ENCODE data around the gene PRR23B. TPM values are rescaled to one million over a fixed set of nuclear protein-coding genes. Genes with fewer than 3 reads are reported as not detected.

PRR23B gene
- total RNA-seq: not detected

DNA sequence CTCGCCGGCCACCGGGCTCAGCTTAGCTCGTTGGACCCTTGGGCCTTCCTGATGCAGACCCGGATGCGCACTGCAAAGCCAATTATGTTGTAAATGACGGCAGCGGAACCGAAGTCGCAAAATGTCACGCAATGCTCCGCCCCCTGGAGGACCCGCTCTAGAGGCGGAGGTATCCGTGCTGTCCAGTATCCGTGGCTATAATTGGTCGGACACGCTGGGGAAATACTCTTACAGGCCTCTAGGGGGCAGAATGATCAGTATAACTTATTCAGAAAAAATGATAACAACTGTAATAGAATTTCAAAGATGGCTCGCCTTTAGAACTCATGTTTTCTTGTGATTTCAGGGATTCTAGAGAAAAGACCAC lies at the start of gene PRR23B:
TSS of gene PRR23B (minus strand) at position 59 of the 367 bp plus-strand sequence. CDS start 265 bp downstream, outside the sequence.
- no peaks in the 10 kb centered on the region for H3K4me1 ChIP-seq
- H3K36me3 ChIP-seq: no peaks in the 10 kb centered on the region
- no peaks in the 10 kb centered on the region for H3K9me3 ChIP-seq
- H3K4me3 ChIP-seq (replicated peaks in 1 of 3): no peak within 1 kb of the TSS
- TF ChIP-seq, protein P1, sequence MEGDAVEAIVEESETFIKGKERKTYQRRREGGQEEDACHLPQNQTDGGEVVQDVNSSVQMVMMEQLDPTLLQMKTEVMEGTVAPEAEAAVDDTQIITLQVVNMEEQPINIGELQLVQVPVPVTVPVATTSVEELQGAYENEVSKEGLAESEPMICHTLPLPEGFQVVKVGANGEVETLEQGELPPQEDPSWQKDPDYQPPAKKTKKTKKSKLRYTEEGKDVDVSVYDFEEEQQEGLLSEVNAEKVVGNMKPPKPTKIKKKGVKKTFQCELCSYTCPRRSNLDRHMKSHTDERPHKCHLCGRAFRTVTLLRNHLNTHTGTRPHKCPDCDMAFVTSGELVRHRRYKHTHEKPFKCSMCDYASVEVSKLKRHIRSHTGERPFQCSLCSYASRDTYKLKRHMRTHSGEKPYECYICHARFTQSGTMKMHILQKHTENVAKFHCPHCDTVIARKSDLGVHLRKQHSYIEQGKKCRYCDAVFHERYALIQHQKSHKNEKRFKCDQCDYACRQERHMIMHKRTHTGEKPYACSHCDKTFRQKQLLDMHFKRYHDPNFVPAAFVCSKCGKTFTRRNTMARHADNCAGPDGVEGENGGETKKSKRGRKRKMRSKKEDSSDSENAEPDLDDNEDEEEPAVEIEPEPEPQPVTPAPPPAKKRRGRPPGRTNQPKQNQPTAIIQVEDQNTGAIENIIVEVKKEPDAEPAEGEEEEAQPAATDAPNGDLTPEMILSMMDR (IDR thresholded peaks at IDR 0.05): no peak
- H3K27me3 ChIP-seq: no peaks in the 10 kb centered on the region
- no peak for DNase-seq
- WGBS, 2 donors: 56 to 73% methylated on average over 15 to 17 of the region's 19 CpGs
- intact Hi-C loops (cut with DNase I): no loop called here
- no peak within 1 kb of the TSS for H3K27ac ChIP-seq

DNA sequence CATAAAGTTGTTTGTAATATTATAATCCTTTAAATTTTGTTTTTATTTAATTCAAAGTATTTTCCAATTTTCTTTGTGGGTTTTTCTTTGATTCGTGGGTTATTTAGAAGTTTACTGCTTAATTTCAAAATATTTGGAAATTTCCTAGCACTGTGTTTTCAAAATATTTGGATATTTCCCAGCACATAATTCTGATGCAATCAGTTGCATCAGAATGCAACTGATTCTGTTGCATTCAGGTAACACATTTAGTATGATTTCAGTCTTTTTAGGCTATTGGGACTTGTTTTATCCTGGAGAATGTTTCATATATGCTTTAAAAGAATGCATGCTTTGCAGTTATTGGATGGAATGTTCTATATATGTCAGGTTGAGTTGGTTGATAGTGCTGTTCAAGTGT lies 42.2 kb upstream of the PRR23B start:
- Histone ChIP-seq H3K4me1 (no peaks in the 10 kb centered on the region), H3K27me3 (no peaks in the 10 kb centered on the region), H3K4me3 (replicated peaks in 1 of 3) (no peak overlapping the region), H3K9me3 (no peaks in the 10 kb centered on the region), H3K27ac (no peak overlapping the region), H3K36me3 (no peaks in the 10 kb centered on the region)
- 25 to 44% methylated on average over 1 of the region's 1 CpG for WGBS, 2 donors
- intact Hi-C loops (cut with DNase I): no loop called here
- DNase-seq: no peak
- no peak for TF ChIP-seq POLR2A (IDR thresholded peaks at IDR 0.05)
- TF ChIP-seq, protein P1 (IDR thresholded peaks at IDR 0.05): no peak

DNA sequence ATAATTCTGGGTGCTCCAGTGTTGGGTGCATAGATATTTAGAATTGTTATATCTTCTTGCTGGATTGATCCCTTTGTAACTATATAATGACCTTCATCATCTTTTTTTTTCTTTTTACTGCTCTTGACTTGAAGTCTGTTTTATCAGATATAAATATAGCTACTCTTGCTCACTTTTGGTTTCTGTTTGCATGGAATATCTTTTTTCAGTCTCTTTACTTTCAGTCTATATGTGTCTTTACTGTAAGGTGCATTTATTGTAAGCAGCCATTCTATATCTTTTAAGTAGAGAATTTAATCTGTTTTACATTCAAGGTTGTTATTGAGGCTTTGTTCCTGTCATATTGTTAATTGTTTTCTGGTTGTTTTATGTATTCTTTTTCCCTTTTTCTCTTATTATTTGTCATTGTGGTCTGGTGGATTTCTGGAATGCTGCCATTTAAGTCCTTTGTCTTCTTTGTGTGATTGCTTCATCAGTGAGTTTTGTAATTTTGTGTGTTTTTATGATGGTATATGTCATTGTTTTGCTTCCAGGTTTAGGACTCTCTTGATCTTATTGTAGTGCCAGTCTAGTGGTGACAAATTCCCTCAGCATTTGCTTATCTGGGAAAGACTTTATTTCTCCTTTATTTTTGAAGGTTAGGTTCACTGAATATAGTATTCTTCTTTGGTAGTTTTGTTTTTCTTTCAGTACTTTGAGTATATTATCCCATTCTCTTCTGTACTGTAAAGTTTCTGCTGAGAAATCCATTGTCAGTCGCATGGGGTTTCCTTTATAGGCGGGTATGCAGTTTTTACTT lies 32.3 kb upstream of the PRR23B start:
- no peak overlapping the region for H3K27ac ChIP-seq
- DNase-seq: no peak
- no peaks in the 10 kb centered on the region for H3K27me3 ChIP-seq
- H3K36me3 ChIP-seq: no peaks in the 10 kb centered on the region
- WGBS, 2 donors: 73 to 85% methylated on average over 2 of the region's 2 CpGs
- no peak overlapping the region for H3K4me3 ChIP-seq (replicated peaks in 1 of 3)
- H3K9me3 ChIP-seq: no peaks in the 10 kb centered on the region
- intact Hi-C loops (cut with DNase I): no loop called here
- H3K4me1 ChIP-seq: no peaks in the 10 kb centered on the region
- TF ChIP-seq, protein P1 (IDR thresholded peaks at IDR 0.05): no peak
- TF ChIP-seq POLR2A (IDR thresholded peaks at IDR 0.05): no peak

DNA sequence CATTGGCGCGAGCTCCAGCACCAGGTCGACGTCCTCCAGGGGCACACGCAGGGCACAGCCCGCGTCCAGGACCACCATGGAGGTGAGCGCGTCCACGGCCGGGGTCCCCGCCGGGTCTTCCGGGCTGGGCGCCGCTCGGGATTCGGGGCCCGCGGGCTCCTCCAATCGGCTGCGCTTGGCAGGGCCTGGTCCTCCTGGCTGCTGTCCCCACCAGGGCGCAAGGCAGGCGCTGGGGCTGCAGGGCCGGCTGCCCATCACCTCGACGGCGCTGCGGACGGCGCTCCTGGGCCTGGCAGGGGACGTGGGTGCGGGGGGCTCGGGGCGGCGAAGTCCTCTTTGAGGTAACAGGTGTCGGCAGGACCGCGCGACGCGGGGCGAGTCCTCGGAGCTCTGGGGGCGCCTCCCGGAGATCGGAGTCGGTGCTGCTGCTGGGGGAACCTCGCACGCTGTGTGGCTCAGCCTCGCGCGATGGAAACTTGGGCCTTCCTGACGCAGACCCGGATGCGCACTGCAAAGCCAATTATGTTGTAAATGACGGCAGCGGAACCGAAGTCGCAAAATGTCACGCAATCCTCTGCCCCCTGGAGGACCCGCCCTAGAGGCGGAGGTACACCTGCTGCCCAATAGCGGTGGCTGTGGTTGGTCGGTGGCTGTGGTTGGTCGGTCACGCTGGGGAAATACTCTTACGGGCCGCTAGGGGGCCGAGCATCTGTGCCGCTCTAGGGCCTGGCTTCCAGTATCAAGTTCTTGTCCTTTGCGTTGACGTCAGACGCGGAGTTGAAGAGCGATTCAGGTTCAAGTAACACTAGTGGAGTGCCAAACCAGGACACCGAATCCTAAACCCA lies 23.9 kb upstream of the PRR23B start, which contains the start of gene PRR23C:
TSS of gene PRR23C (minus strand) at position 527 of the 845 bp plus-strand sequence. CDS start at position 255, 272 bp downstream.
- WGBS, 2 donors: 57 to 69% methylated on average over 37 to 46 of the region's 77 CpGs
- intact Hi-C loops (cut with DNase I): no loop called here
- H3K4me3 ChIP-seq (replicated peaks in 1 of 3): no peak within 1 kb of the TSS
- TF ChIP-seq, protein P1 (IDR thresholded peaks at IDR 0.05): no peak
- TF ChIP-seq POLR2A (IDR thresholded peaks at IDR 0.05): no peak
- DNase-seq: no peak
- H3K9me3 ChIP-seq: no peaks in the 10 kb centered on the region
- H3K36me3 ChIP-seq: no peaks in the 10 kb centered on the region
- H3K27ac ChIP-seq: no peak within 1 kb of the TSS
- no peaks in the 10 kb centered on the region for H3K27me3 ChIP-seq
- H3K4me1 ChIP-seq: no peaks in the 10 kb centered on the region

All from thyroid gland (tissue), 4 donors.